ENCODE data around the gene ZSWIM5. TPM values are rescaled to one million over a fixed set of nuclear protein-coding genes. Genes with fewer than 3 reads are reported as not detected.
"Not testable (repeated sequence)": the region's sequence is repeated elsewhere in the genome, so short reads cannot be mapped to it uniquely, and the experiment has no call there.

ZSWIM5 gene
- total RNA-seq, 2 donors from 2014 or later: 8.8 to 12.3 TPM

DNA sequence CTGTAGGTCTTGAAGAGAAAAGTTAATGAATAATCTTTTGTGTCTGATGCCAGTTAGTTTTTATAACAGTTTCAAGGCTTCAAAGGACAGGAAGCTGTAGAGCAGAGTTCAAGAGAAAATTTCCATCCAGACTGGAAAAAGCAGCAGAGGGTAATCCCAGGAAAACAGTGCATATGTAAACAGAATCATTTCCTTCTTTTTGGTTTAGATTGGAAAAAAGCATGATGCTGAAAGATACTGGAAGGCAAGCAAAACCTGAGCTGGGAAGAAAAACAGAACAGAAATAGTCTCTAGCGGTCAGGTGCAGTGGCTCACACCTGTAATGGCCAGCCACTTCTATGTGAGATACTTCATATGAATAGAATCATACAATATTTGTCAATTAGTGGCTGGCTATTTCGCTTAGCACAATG is 71.9 kb downstream of the ZSWIM5 start:
- Mint-ChIP-seq H3K4me1 (no peaks in the 10 kb centered on the region), H3K36me3 (ENCODE audit: low read depth) (no peaks in the 10 kb centered on the region), H3K9me3 (peaks cover 2% of the 10 kb centered on the region), H3K4me3 (no peak overlapping the region), H3K27me3 (ENCODE audit: insufficient read depth) (no peaks in the 10 kb centered on the region), H3K27ac (no peak overlapping the region)
- no peaks in the 10 kb centered on the region for H3K36me3 ChIP-seq (ENCODE audit: control insufficient read depth, insufficient read depth, low read length)
- no peak overlapping the region for H3K27ac ChIP-seq (ENCODE audit: low read depth, low read length)
- no peak overlapping the region for H3K4me3 ChIP-seq (ENCODE audit: low read length)
- WGBS, 2 experiments (ENCODE audit: insufficient coverage in 1 of 2, insufficient read length in 1 of 2): 94 to 100% methylated on average over 2 of the region's 2 CpGs
- no peaks in the 10 kb centered on the region for H3K4me1 ChIP-seq (ENCODE audit: control insufficient read depth, insufficient read depth, low read length)
- no peak overlapping the region for H3K9ac ChIP-seq (ENCODE audit: extremely low read depth, low read length, poor library complexity, severe bottlenecking)
- no peaks in the 10 kb centered on the region for H3K9me3 ChIP-seq (ENCODE audit: control insufficient read depth, low read length)
- no peak for TF ChIP-seq CTCF (conservative IDR thresholded peaks at IDR 0.05)
- H3K27me3 ChIP-seq (ENCODE audit: control insufficient read depth, insufficient read depth, low read length, poor library complexity, severe bottlenecking): no peaks in the 10 kb centered on the region
- DNase-seq: no peak

GRCh38 chr1:45132719-45133118 is 73.7 kb downstream of the ZSWIM5 start:
- H3K9me3 ChIP-seq (ENCODE audit: control insufficient read depth, low read length); H3K9me3 Mint-ChIP-seq; H3K4me1 Mint-ChIP-seq; H3K27ac ChIP-seq (ENCODE audit: low read depth, low read length); H3K27ac Mint-ChIP-seq; H3K4me1 ChIP-seq (ENCODE audit: control insufficient read depth, insufficient read depth, low read length); H3K36me3 Mint-ChIP-seq (ENCODE audit: low read depth); H3K4me3 Mint-ChIP-seq; H3K27me3 Mint-ChIP-seq (ENCODE audit: insufficient read depth); H3K36me3 ChIP-seq (ENCODE audit: control insufficient read depth, insufficient read depth, low read length); DNase-seq; H3K4me3 ChIP-seq (ENCODE audit: low read length); H3K27me3 ChIP-seq (ENCODE audit: control insufficient read depth, insufficient read depth, low read length, poor library complexity, severe bottlenecking); H3K9ac ChIP-seq (ENCODE audit: extremely low read depth, low read length, poor library complexity, severe bottlenecking): not testable (repeated sequence)
- WGBS, 2 experiments (ENCODE audit: insufficient coverage in 1 of 2, insufficient read length in 1 of 2): no CpG with 5 or more reads among the region's 2 CpGs

- Histone ChIP-seq H3K36me3 (ENCODE audit: control insufficient read depth, insufficient read depth, low read length) (peaks cover under 1% of the 10 kb centered on the region), H3K4me1 (ENCODE audit: control insufficient read depth, insufficient read depth, low read length) (peaks cover 6% of the 10 kb centered on the region), H3K27ac (ENCODE audit: low read depth, low read length) (no peak overlapping the region), H3K4me3 (ENCODE audit: low read length) (peak overlapping the region; percentile 66), H3K9ac (ENCODE audit: extremely low read depth, low read length, poor library complexity, severe bottlenecking) (peak overlapping the region; percentile 23), H3K27me3 (ENCODE audit: control insufficient read depth, insufficient read depth, low read length, poor library complexity, severe bottlenecking) (no peaks in the 10 kb centered on the region), H3K9me3 (ENCODE audit: control insufficient read depth, low read length) (no peaks in the 10 kb centered on the region)
- DNase-seq: no peak
- H3K27ac Mint-ChIP-seq: no peak overlapping the region
- no peak for TF ChIP-seq CTCF (conservative IDR thresholded peaks at IDR 0.05)
- H3K27me3 Mint-ChIP-seq (ENCODE audit: insufficient read depth): no peaks in the 10 kb centered on the region
- no peaks in the 10 kb centered on the region for H3K36me3 Mint-ChIP-seq (ENCODE audit: low read depth)
- H3K9me3 Mint-ChIP-seq: peaks cover 1% of the 10 kb centered on the region
- H3K4me1 Mint-ChIP-seq: no peaks in the 10 kb centered on the region
- WGBS, 2 experiments (ENCODE audit: insufficient coverage in 1 of 2, insufficient read length in 1 of 2): 89% methylated on average over 2 of the region's 2 CpGs; no CpG with 5 or more reads in 1 of the 2 experiments
- no peak overlapping the region for H3K4me3 Mint-ChIP-seq
These were observed 83.0 kb downstream of the ZSWIM5 start for GRCh38 chr1:45123358-45123757.

GRCh38 chr1:45122724-45123123 is 83.7 kb downstream of the ZSWIM5 start:
- H3K9me3 Mint-ChIP-seq: peaks cover 3% of the 10 kb centered on the region
- H3K27ac Mint-ChIP-seq: no peak overlapping the region
- H3K27me3 Mint-ChIP-seq (ENCODE audit: insufficient read depth): no peaks in the 10 kb centered on the region
- peaks cover 7% of the 10 kb centered on the region for H3K36me3 ChIP-seq (ENCODE audit: control insufficient read depth, insufficient read depth, low read length)
- H3K4me3 ChIP-seq (ENCODE audit: low read length): peak overlapping the region; percentile 66
- no peak overlapping the region for H3K4me3 Mint-ChIP-seq
- peaks cover 6% of the 10 kb centered on the region for H3K9me3 ChIP-seq (ENCODE audit: control insufficient read depth, low read length)
- no peaks in the 10 kb centered on the region for H3K27me3 ChIP-seq (ENCODE audit: control insufficient read depth, insufficient read depth, low read length, poor library complexity, severe bottlenecking)
- TF ChIP-seq CTCF (conservative IDR thresholded peaks at IDR 0.05): no peak
- peak; percentile 45 for DNase-seq
- no peak overlapping the region for H3K27ac ChIP-seq (ENCODE audit: low read depth, low read length)
- H3K4me1 ChIP-seq (ENCODE audit: control insufficient read depth, insufficient read depth, low read length): peaks cover 6% of the 10 kb centered on the region
- H3K36me3 Mint-ChIP-seq (ENCODE audit: low read depth): peaks cover 5% of the 10 kb centered on the region
- peak overlapping the region; percentile 35 for H3K9ac ChIP-seq (ENCODE audit: extremely low read depth, low read length, poor library complexity, severe bottlenecking)
- H3K4me1 Mint-ChIP-seq: no peaks in the 10 kb centered on the region
- WGBS, 2 experiments (ENCODE audit: insufficient coverage in 1 of 2, insufficient read length in 1 of 2): 80% methylated on average over 1 of the region's 1 CpG; no CpG with 5 or more reads in 1 of the 2 experiments

Data from endodermal cell (in vitro differentiated cells).